HG03439 (cell line): ENCODE measurements around the gene NEURL3.
"Not testable (repeated sequence)": the region's sequence is repeated elsewhere in the genome, so short reads cannot be mapped to it uniquely, and the experiment has no call there.

Source experiments
- ATAC-seq: cut with Tn5 transposase; IDR thresholded peaks from one replicate; pipeline ENCODE4 v1.9.1; 2021; ENCODE audit warnings: mild to moderate bottlenecking, moderate library complexity; ENCODE audit not compliant: unreplicated experiment

The NEURL3 gene, protein sequence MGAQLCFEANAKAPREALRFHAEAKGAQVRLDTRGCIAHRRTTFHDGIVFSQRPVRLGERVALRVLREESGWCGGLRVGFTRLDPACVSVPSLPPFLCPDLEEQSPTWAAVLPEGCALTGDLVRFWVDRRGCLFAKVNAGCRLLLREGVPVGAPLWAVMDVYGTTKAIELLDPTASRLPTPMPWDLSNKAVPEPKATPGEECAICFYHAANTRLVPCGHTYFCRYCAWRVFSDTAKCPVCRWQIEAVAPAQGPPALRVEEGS

DNA sequence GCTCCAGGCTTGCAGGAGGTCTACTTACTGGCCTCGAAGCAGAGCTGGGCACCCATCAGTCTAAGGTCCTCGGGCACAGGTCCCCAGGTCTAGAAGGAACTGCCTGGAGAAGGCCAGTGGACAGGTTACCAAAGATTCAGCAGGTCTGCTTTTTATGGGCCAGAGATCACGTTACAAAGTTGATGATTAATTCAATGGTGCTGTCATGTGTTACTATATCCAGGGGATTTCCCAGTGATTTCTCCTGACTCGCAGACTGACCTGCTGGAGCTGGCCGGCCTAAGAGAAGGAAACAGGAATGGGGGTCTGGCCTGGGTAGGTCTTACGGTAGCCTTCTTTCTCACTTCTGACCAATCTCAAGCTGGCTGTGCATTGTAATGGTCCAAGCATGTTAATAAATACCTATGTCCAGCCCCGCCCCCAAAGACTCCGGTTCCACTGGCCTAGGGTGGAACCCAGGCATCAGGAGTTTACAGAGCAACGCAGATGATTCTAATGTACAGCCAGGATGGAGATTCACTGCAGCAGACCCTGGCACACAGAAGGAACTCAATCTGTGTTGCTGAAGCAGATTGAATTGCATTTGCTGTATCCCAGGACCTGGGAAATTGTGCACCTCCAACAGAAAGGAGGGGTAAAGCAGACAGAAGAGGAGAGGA is at the start of gene NEURL3:
Gene NEURL3 (minus strand): TSS at position 127 of the 659 bp plus-strand sequence. CDS start 71 bp downstream, at position 56.
- no peak for ATAC-seq

DNA sequence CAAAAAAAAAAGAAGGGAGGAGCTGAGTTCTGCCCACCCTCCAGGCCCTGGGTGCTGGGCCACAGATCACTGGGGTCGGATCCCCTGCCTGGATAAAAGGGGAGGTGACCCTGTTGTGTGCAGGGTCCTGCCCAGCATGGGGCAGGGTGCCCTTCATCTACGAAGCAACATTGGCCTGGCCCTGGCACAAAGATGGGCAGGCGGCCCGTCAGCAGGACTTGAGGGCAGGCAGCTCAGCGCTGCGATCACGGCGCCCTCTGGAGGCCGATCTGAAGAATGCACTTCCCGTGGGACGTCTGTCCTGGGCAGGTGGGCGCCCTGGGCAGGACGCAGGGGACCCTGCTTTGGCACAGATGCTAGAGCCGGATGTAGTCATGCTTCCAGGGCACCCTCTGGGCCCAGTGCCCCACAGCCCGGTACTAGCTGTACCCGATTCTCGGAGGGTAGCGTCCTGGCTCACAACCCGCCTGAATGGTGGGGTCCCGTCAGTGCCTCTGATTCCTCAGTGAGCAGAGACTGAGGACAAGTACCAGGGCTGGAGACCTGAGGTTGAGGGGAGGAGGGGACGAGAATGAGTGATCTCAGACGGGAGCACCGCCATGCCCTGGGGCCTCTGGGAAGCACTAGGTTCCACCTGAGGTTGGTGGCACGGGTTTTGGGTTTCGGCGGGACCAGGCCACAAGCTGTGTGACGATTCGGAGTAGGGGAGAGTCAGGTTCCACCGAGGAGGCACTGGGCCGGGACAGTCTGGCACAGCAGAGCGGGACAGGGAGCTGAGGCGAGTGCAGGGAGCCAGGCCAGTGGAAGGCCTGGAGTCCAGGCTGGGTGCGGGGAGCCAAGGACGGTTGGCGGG is 49.4 kb upstream of the NEURL3 start:
- ATAC-seq = no peak

DNA sequence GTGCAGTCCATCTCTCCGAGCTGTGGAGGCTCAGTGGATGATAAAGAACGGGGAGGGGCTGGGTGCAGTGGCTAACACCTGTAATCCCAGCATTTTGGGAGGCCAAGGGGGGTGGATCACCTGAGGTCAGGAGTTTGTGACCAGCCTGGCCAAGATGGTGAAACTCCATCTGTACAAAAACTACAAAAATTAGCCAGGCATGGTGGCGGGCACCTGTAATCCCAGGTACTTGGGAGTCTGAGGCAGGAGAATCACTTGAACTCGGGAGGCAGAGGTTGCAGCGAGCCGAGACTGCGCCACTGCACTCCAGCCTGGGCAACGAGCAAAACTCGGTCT is 48.8 kb upstream of the NEURL3 start:
- ATAC-seq = not testable (repeated sequence)

DNA sequence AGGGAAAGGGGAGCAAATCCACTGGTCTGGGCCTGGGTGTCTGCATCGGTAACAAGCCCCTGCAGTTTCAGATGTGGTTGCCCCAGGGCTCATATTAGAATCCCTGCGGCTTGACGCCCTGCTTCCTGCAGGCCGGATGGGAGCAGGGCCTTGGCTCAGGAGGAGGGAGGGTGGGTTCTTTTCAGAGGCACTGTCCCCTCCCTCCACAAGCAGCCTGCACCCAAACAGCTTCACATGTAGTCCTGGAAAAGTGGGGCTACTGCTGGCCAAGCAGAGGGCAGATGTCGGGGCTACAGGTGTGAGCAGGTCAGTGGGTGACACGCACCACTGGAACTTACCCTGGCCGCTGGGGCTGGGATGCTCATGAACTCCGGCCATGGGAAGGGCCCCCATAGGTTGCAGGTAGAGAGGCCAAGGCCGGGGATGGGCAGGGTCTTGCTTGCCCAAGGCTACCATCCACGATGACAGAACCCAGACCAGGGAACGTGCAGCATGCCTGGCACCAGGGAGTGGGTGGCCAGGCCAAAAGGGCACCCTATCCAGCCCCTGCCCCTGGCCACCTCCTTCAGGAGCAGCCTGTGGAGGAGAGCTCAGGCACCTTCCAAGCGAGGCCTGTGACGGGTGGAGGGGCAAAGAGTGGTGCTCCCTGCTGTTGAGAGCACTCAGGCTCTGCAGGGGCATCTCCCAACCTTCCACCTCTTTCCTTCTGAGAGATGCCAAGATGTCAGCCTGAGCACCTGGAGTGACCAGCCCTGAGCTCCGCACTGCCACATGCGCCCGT is 48.2 kb upstream of the NEURL3 start:
- ATAC-seq = no peak

DNA sequence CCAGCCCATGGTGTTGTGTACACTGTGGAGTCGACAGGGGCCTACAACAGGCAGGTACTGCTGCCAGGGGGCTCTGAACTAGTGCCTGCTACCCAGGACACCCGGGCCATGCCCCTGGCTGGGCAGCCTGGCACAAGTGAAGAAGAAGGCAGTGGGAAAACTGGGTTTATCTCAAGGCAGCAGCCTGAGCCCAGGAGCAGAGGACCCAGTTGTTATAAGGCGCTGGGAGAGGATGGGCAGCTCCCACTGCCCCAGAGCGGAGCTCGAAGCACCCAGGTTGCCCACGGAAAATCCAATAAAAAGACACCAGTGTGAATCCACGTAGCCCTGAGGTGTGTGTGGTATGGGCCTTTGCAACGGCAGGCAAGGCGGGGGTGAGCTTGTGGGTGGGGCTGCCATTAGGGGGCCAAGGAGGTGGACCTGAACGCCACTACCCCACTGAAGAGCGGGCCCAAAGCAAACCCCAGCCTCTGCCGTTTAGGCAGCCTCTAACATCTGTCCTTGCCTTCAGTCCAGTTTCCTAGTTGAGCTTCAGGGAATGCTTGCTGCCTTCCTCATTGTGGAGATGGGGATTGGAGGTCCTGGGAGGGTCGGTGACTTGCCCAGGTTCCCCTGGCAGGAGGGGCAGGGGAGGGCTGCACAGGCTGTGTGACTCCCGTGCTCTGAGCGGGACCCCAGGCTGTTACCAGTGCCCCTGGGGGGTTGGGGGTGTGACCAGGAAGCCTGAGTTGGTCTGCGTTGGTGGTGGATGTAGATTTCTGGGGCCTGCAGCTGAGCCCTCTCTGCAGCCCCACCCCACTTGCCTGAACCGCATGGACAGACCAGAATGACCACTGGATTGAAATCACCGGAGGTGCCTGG is 47.4 kb upstream of the NEURL3 start:
- no peak for ATAC-seq

DNA sequence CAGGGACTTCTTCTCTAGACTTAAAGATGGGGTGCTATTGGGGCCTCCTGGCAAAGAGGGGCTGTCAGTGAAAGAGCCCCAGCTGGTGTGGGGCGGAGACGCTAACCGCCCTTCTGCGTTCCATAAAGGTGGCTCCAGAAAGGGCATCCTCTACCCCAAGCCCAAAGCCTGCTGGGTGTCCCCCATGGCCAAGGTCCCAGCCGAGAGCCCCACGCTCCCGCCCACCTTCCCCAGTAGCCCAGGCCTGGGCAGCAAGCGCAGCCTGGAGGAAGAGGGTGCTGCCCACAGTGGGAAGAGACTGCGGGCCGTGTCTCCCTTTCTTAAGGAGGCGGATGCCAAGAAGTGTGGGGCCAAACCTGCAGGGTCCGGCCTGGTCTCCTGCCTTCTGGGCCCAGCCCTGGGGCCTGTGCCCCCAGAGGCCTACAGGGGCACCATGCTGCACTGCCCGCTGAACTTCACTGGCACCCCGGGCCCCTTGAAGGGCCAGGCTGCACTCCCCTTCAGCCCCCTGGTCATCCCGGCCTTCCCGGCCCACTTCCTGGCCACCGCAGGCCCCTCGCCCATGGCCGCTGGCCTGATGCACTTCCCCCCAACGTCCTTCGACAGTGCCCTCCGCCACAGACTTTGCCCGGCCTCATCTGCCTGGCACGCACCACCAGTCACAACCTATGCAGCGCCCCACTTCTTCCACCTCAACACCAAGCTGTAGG is 46.6 kb upstream of the NEURL3 start:
- ATAC-seq = no peak

DNA sequence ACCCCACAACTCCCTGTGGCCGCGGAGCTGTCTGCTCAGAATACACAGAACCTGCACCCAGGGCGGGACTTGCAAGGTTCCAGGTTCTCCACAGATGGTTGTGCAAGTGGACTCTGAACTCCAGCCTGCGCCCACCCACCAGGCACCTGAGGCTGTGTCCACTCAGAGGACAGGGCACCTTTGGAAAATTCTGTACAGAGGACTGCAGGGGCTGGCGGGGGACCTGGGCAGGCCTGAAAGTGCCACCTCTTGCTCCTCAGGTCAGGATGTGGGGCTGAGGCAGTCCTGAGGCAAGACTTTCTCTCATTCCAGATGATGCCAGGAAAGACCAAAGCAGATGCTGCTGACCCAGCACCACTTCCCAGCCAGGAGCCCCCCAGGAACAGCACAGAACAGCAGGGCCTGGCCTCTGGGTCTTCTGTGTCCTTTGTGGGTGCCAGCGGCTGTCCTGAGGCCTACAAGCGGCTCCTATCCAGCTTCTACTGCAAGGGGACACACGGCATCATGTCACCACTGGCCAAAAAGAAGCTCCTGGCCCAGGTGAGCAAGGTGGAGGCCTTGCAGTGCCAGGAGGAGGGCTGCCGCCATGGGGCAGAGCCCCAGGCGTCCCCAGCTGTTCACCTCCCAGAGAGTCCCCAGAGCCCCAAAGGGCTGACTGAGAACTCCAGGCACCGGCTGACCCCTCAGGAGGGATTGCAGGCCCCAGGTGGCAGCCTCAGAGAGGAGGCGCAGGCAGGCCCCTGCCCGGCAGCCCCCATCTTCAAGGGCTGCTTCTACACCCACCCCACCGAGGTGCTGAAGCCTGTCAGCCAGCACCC is 45.8 kb upstream of the NEURL3 start:
- ATAC-seq = no peak

DNA sequence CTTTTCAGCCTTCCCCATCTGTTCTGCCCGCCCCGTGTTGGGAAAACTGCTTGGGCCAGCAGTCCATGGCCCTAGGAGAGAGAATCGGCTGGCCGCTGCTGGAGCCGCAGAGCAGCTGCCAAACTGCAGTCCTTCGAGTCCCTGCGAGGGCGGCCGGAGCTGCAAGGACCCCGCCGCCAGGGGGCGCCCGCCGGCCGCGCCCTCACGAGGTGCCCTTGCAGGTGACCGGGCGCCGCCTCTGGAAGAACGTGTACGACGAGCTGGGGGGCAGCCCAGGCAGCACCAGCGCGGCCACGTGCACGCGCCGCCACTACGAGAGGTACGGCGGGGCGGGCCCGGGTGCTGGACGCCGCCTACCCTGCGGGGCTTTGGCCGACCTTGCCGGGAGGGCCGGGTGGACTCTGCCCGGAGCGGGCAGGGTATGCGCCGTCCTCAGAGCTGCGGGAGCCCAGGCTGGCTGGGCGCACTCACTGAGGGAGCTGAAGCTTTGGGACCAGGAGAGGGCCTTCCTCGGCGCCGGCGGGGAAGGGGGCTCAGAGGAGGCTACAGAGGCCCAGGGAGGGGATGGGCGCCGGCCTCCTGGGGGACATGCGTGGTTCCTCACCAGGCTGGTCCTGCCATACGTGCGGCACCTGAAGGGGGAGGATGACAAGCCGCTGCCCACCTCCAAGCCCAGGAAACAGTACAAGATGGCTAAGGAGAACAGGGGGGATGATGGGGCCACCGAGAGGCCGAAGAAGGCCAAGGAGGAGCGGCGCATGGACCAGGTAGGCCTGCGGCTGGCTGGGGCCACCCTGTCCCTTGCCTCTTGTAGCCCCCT is 45.0 kb upstream of the NEURL3 start:
- ATAC-seq = no peak

DNA sequence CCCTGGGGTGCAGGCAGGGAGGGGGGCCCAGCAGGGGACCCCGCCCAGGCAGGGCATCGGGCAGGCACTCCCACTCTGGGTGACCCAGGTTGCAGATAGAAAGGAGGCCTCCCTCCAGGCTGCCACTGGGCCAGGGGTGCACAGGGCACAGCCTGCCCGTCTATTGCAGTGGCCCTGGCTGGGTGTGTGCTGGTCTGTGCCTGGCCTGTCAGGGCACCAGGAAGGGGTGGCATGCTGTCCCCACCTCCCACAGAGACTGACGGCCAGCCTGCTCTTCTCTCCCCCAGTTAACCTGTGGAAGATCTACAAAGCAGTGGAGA is 44.3 kb upstream of the NEURL3 start:
- ATAC-seq = no peak

DNA sequence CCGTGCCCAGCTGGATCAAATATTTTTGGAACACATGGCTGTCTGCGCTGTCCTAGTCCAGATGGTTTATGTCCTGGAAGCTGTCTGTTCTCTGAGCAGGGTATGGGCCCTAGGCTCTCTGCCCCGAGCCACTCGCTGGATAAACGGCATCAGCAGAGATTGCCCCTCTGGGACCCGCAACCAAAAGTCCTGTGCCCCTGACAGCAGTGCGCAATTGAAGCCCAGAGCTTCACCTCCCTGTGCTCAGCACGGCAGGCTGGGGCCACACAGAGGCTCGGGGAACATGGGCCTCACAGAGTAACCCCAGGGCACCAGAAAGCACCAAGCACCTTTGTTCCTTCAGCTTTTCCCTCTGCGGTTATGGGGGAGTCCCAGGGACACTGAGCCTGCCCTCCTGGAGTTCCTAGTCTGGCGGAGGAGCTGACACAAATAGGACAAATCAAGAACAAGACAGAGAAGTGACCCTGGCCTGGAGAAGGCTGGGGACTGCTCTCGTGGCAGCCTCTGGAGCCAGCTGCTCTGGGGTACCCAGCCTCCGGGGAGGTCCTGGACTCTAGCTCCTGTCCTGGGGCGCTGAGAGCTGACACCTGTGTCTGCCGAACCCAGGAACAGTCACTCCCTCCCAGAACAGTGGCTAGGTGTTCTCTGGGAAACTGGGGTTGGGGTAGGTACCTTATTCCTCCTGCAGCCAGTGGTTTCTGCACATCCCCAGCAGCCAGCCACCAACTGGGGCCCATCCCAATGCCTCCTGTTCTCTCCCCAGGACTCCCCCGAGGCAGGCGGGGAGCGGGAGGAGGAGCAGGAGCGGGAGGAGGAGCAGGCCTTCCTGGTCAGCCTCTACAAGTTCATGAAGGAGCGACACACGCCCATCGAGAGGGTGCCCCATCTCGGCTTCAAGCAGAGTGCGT is 43.7 kb upstream of the NEURL3 start:
- no peak for ATAC-seq

DNA sequence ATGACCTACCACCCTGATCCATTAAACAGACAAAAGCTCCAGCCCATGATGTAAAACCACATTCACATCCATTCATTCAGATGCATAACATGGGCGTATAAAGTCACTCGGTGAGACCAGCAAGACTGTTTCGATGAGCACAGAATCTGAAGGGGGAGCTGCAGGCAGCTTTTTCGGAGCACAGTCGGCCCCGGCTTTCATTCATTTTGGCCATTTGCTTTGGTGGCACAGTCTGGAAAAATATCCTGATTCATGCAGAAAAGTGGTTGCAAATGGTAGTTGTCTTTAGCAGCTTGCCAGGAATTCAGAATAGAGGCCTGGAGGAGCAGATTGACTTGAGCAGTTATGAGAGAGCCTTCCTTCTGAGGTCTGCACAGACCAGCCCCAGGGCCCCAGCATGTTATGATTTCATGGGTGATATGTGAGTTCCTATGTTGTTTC is 42.6 kb upstream of the NEURL3 start:
- ATAC-seq = no peak

DNA sequence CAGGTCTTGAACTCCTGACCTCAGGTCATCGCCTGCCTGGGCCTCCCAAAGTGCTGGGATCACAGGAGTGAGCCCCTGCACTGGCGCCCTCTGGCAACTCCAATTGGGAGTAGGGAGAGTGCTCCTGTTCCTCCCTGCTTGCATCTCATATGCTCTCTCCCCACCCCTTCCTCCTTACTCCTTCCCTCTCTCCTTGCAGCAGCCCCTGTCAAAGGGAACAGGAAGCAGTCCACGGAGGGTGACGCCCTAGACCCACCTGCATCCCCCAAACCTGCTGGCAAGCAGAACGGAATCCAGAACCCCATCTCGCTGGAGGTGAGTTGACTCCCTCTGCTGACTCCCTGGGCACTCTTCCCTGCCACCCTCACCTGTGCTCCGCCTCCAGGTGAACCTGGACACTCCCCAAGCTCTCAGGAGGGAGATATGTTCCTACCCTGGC is 42.1 kb upstream of the NEURL3 start:
- ATAC-seq = no peak

DNA sequence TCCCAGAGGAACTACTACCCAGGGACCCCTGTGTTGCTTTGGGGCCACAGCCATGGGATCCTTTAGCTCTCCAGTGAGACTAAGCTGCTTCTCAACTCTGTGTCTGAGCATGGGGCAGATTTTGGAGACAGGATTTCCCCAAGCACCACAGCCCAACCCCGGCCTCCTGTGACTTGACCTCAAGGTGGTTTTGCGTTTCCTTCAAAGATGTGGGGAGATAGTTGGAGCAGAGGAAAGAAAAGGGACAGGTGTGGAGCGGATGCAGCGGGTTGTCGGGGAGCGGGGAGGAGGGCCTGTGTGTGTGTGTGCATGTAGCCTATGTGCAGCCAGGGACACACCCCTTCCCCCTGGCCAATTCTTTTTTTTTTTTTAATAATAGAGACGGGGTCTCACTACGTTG is 41.6 kb upstream of the NEURL3 start:
- no peak for ATAC-seq

DNA sequence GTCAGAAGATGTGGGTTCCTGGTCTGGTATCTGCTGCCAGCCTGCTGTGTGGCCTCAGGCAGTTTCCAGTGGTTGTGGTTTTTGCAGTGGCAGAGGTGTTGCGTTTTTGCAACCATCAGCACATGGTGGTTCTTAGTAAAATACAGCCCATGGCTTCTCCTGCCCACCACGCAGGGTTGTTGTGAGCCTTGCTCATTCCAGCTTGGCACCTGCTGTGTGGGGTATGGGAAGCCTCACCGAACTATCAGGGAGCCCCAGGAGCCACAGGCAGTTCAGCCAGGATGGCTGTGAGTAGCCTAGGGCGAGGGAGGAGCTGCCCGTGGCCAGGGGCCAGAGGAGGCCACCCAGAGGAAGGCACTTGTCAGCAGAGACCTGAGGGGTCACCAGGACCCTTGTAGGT is 41.2 kb upstream of the NEURL3 start:
- ATAC-seq = no peak

DNA sequence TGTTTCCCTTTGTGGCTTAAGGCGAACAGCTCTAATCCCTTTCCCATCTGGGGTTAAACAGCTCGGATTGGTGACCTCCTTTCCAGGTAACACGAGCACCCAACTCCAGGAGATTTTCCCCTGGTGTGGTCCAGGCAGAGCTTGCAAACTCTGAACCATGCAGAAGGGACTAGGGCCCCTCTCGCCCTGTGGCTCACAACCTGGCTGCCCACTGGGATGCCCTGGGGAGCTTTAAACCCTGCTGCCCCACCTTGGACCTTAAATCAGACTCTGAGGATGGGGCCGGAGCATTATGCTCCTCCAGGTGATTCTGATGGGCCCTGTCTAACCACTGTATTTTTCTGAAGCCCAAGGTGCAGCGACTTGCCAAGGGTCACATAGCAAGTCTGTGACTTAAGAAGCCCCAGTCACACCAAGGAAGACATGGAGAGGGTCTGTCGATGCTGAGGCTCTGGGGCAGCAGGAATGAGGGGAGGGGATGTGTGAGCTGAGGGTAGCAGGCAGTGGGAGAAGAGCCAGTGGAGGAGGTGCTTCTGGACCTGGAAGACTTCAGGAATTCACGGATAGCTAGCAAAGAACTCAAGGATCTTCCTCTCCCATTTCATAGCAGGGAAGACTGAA is 37.3 kb upstream of the NEURL3 start:
- no peak for ATAC-seq

DNA sequence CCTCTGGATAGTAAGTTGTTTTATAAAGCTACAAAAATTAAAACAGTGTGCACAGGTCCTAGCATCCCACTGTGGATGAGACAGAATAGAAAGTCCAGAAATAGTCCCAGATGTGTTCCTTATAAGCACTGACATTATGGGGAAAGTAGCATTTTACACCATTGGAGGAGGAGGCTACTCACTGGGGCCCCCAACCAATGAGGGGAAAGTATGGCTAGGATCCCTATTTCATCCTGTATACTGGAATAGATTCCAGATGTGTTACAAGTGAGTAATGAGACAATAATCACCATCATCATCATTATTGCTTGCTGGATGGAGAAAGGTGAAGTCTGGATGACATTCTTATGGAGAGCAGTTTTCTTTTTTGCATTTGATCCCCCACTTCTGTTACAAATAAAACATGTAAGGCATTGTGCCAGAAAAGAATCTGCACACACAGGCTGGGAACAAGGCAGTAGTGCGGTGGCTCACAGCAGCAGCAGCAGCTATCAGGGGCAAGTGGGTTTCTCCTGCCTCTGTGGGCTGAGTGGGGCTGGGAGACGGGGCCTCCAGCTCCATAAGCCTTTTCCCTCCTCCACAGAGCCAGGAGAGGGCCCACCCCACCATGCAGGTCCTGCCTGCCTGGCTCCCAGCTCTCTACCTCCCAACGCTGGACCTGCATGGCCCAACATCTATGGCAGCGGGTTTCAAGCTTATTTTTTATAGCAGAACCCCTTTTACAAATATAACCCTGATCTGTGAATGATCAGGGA is 36.4 kb upstream of the NEURL3 start:
- ATAC-seq = no peak
